ENCODE measurements around the gene MALRD1.

- no peak for TF ChIP-seq CTCF (IDR thresholded peaks at IDR 0.05)
- no peak for TF ChIP-seq POLR2A (IDR thresholded peaks at IDR 0.05)
These were observed at the start of gene MALRD1 for GRCh38 chr10:19048489-19048888.
